ENCODE results near the gene SCYGR1.

The SCYGR1 gene

DNA sequence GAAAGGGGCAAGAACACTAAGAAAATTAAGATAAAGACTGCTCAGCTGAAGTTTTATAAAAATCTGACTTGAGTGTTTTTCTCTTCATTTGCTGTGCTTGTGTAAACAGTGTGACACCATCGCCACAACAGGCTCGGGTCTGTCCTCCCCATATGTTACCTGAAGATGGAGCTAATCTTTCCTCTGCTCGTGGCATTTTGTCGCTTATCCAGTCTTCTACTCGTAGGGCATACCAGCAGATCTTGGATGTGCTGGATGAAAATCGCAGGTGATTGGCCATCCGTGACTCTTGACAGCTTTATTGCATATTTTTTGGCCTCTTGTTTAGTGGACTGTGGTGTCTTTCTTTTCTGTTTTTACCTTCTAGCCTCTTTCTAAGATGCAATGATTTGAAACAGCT, 40.6 kb downstream of the SCYGR1 start:
- TF ChIP-seq, protein P1, sequence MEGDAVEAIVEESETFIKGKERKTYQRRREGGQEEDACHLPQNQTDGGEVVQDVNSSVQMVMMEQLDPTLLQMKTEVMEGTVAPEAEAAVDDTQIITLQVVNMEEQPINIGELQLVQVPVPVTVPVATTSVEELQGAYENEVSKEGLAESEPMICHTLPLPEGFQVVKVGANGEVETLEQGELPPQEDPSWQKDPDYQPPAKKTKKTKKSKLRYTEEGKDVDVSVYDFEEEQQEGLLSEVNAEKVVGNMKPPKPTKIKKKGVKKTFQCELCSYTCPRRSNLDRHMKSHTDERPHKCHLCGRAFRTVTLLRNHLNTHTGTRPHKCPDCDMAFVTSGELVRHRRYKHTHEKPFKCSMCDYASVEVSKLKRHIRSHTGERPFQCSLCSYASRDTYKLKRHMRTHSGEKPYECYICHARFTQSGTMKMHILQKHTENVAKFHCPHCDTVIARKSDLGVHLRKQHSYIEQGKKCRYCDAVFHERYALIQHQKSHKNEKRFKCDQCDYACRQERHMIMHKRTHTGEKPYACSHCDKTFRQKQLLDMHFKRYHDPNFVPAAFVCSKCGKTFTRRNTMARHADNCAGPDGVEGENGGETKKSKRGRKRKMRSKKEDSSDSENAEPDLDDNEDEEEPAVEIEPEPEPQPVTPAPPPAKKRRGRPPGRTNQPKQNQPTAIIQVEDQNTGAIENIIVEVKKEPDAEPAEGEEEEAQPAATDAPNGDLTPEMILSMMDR (IDR thresholded peaks at IDR 0.05) = no peak

DNA sequence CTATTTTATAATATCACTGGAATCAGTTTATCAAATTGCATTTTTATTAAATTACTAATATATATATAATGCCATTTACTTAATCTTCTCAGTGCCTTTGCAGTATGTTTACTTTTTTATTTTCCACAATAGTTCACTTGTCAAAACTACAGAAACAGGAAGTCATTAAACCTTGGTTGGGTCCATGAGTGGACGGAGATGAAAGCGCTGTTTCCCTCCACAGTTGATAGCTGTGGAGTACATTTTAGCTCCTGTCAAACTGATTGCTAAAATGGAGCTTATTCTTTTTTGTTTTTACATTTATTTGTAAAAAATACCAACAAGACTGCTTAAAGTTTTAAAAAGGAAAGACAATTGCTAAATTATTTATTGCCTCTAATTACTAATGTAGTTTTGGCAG, 43.5 kb downstream of the SCYGR1 start:
- TF ChIP-seq, protein P1 (IDR thresholded peaks at IDR 0.05) = no peak

- TF ChIP-seq, protein P1 (IDR thresholded peaks at IDR 0.05) = no peak
Measured at GRCh38 chr2:227341553-227341952, 46.2 kb downstream of the SCYGR1 start.

DNA sequence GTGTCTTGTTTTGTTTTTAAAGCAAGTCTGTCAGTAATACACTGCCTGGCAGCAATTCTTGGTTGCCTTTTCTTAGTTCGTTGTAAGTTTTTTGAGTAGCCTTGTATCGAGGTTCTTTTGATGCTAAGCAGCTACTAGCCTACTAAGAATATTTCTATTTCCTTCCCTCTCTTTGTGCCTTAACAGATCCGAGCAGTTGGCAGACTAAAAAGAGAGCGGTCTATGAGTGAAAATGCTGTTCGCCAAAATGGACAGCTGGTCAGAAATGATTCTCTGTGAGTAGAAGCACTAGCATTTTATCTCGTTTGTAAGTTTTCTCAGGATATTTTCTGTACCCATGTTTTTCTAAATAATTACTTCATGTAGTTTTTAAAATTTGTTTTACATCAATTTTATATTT, 47.6 kb downstream of the SCYGR1 start:
- TF ChIP-seq, protein P1 (IDR thresholded peaks at IDR 0.05) = no peak

- TF ChIP-seq, protein P1 (IDR thresholded peaks at IDR 0.05) = no peak
Measured at GRCh38 chr2:227339098-227339599, 48.6 kb downstream of the SCYGR1 start.

Data from LNCAP (cell line).